Neural cell (in vitro differentiated cells): ENCODE data around the gene CD151. TPM values are rescaled to one million over a fixed set of nuclear protein-coding genes. Genes with fewer than 3 reads are reported as not detected.

ENCODE experiments used
- H2AFZ ChIP-seq: fragments of 200-600, 300-800 bp; sonication (generic), shearing (Covaris generic); 2 replicates; pipeline ENCODE4 v1.6.0; 2014; ENCODE audit warnings: low read depth, mild to moderate bottlenecking, antibody characterized with exemption, low read length, moderate library complexity
- H3F3A ChIP-seq: fragments of 200-600 bp; shearing (Covaris generic); 2 replicates; pipeline ENCODE4 v1.6.1; 2016; ENCODE audit warnings: mild to moderate bottlenecking, moderate library complexity, mixed read lengths, antibody characterized with exemption, low read length; ENCODE audit not compliant: insufficient read depth, poor library complexity, severe bottlenecking
- H3K27ac ChIP-seq: fragments of 200-600, 300-800 bp; sonication (generic), shearing (Covaris generic); 2 replicates; pipeline ENCODE4 v1.5.1; 2014; ENCODE audit warnings: mild to moderate bottlenecking, low read length, moderate library complexity
- H3K27me3 ChIP-seq: fragments of 300-800, 200-600 bp; sonication (generic), shearing (Covaris generic); 2 replicates; pipeline ENCODE4 v1.6.0; 2014; ENCODE audit warnings: mild to moderate bottlenecking, low read depth, low read length, moderate library complexity; ENCODE audit not compliant: insufficient read depth
- H3K36me3 ChIP-seq: fragments of 300-800, 200-600 bp; sonication (generic), shearing (Covaris generic); 2 replicates; pipeline ENCODE4 v1.5.1; 2014; ENCODE audit warnings: mild to moderate bottlenecking, antibody characterized with exemption, low read length, moderate library complexity; ENCODE audit not compliant: insufficient read depth
- H3K4me2 ChIP-seq: fragments of 300-800, 200-600 bp; sonication (generic), shearing (Covaris generic); 2 replicates; pipeline ENCODE4 v1.6.0; 2014; ENCODE audit warnings: mild to moderate bottlenecking, low read length
- H3K4me3 ChIP-seq: fragments of 300-800, 200-600 bp; sonication (generic), shearing (Covaris generic); 2 replicates; pipeline ENCODE4 v1.5.1; 2014; ENCODE audit warnings: mild to moderate bottlenecking, low read length, moderate library complexity
- H3K79me2 ChIP-seq: fragments of 200-600 bp; shearing (Covaris generic); replicated peaks from 2 replicates; pipeline ENCODE4 v1.6.0; 2014; ENCODE audit warnings: mild to moderate bottlenecking, low read length, moderate library complexity; ENCODE audit not compliant: insufficient read depth
- H3K9ac ChIP-seq: fragments of 300-800, 200-600 bp; sonication (generic), shearing (Covaris generic); 2 replicates; pipeline ENCODE4 v1.6.1; 2016; ENCODE audit warnings: mild to moderate bottlenecking, low read length, mixed read lengths
- H3K9me2 ChIP-seq: fragments of 200-600 bp; shearing (Covaris generic); 2 replicates; pipeline ENCODE4 v1.6.1; 2016; ENCODE audit warnings: mild to moderate bottlenecking, low read length, mixed read lengths; ENCODE audit not compliant: insufficient read depth
- H3K9me3 ChIP-seq: fragments of 200-600, 300-800 bp; sonication (generic), shearing (Covaris generic); 2 replicates; pipeline ENCODE4 v1.6.1; 2016; ENCODE audit warnings: mild to moderate bottlenecking, mixed run types, low read length, moderate library complexity, mixed read lengths
- H4K20me1 ChIP-seq: fragments of 200-600 bp; shearing (Covaris generic); 2 replicates; pipeline ENCODE4 v1.6.1; 2016; ENCODE audit warnings: mild to moderate bottlenecking, mixed run types; ENCODE audit not compliant: insufficient read depth
- CTCF ChIP-seq: fragments of 450-650 bp; IDR thresholded peaks from 2 replicates; pipeline ENCODE4 v1.5.1; 2014; ENCODE audit warnings: antibody characterized with exemption, mild to moderate bottlenecking, moderate library complexity; ENCODE audit not compliant: poor library complexity, severe bottlenecking
- EP300 ChIP-seq: fragments of 450-650 bp; conservative IDR thresholded peaks from 2 replicates; pipeline ENCODE4 v1.6.1; 2014; ENCODE audit warnings: antibody characterized with exemption, mild to moderate bottlenecking, moderate library complexity; ENCODE audit not compliant: poor library complexity, severe bottlenecking
- EZH2 ChIP-seq: fragments of 200-600, 300-800 bp; shearing (Covaris generic), sonication (generic); IDR thresholded peaks from 2 replicates; pipeline ENCODE4 v1.6.1; 2014; ENCODE audit warnings: antibody characterized with exemption, low read length, borderline replicate concordance, mild to moderate bottlenecking; ENCODE audit not compliant: insufficient read depth, poor library complexity, severe bottlenecking
- MXI1 ChIP-seq: fragments of 450-650 bp; conservative IDR thresholded peaks from 2 replicates; pipeline ENCODE4 v1.6.1; 2014; ENCODE audit warnings: antibody characterized with exemption, mild to moderate bottlenecking; ENCODE audit not compliant: poor library complexity, severe bottlenecking
- POLR2AphosphoS5 ChIP-seq: IDR thresholded peaks from 2 replicates; pipeline ENCODE4 v1.6.1; 2012
- RAD21 ChIP-seq: fragments of 450-650 bp; conservative IDR thresholded peaks from 2 replicates; pipeline ENCODE4 v1.6.1; 2014; ENCODE audit warnings: antibody characterized with exemption, mild to moderate bottlenecking, moderate library complexity
- SMC3 ChIP-seq: fragments of 450-650 bp; conservative IDR thresholded peaks from 2 replicates; pipeline ENCODE4 v1.6.1; 2014; ENCODE audit warnings: antibody characterized with exemption, mild to moderate bottlenecking, moderate library complexity; ENCODE audit not compliant: poor library complexity
- TAF1 ChIP-seq: IDR thresholded peaks from 2 replicates; pipeline ENCODE4 v1.6.1; 2012; ENCODE audit warnings: low read depth
- polyA plus RNA-seq: library from polyadenylated mRNA; depleted of rRNA; stranded (reverse); fragments of >200 nt; gene quantifications from 2 replicates; pipeline ENCODE4 v1.2.3, GENCODE V29; 2014
- TF ChIP-seq, protein P1 (sequence below): IDR thresholded peaks from 2 replicates; pipeline ENCODE4 v1.6.1; 2012; ENCODE audit warnings: borderline replicate concordance

The CD151 gene
- polyA plus RNA-seq, 1 donor from 2014 or later: 70.8 TPM

- no peaks in the 10 kb centered on the region for H3F3A ChIP-seq
- no peak overlapping the region for H3K27ac ChIP-seq
- no peaks in the 10 kb centered on the region for H3K9me2 ChIP-seq
- TF ChIP-seq CTCF (no peak), TAF1 (no peak), EZH2 (no peak), MXI1 (no peak), SMC3 (no peak), EP300 (no peak), RAD21 (no peak), POLR2AphosphoS5 (no peak)
- TF ChIP-seq, protein P1, sequence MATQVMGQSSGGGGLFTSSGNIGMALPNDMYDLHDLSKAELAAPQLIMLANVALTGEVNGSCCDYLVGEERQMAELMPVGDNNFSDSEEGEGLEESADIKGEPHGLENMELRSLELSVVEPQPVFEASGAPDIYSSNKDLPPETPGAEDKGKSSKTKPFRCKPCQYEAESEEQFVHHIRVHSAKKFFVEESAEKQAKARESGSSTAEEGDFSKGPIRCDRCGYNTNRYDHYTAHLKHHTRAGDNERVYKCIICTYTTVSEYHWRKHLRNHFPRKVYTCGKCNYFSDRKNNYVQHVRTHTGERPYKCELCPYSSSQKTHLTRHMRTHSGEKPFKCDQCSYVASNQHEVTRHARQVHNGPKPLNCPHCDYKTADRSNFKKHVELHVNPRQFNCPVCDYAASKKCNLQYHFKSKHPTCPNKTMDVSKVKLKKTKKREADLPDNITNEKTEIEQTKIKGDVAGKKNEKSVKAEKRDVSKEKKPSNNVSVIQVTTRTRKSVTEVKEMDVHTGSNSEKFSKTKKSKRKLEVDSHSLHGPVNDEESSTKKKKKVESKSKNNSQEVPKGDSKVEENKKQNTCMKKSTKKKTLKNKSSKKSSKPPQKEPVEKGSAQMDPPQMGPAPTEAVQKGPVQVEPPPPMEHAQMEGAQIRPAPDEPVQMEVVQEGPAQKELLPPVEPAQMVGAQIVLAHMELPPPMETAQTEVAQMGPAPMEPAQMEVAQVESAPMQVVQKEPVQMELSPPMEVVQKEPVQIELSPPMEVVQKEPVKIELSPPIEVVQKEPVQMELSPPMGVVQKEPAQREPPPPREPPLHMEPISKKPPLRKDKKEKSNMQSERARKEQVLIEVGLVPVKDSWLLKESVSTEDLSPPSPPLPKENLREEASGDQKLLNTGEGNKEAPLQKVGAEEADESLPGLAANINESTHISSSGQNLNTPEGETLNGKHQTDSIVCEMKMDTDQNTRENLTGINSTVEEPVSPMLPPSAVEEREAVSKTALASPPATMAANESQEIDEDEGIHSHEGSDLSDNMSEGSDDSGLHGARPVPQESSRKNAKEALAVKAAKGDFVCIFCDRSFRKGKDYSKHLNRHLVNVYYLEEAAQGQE: no peak
- H3K79me2 ChIP-seq: peaks cover 13% of the 10 kb centered on the region
- no peaks in the 10 kb centered on the region for H4K20me1 ChIP-seq
- H3K9ac ChIP-seq: no peak overlapping the region
- no peaks in the 10 kb centered on the region for H3K27me3 ChIP-seq
- H3K4me2 ChIP-seq: no peak overlapping the region
- no peak overlapping the region for H3K4me3 ChIP-seq
- no peaks in the 10 kb centered on the region for H3K36me3 ChIP-seq
- no peaks in the 10 kb centered on the region for H3K9me3 ChIP-seq
- no peak overlapping the region for H2AFZ ChIP-seq
These were observed 33.0 kb upstream of the CD151 start for GRCh38 chr11:799641-800316.

DNA sequence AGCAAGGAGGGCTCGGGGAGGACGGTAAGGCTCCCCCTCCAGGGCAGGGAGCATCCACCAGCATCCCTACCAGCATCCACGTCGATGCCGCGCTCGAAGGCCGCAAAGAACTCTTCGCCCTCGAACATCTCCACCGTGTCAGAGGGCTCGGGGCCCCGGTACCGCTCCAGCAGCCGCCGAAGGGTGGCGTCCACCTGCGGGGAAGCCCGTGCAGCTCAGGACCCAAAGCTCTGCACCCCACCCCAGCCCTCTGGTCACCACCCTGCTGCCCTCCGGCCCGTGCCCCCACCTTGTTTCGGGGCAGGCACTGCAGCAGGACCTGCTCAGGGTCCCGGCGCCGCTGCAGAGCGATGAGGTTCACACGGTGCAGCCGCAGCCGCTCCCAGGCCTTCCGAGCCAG, 32.3 kb upstream of the CD151 start:
- Histone ChIP-seq H3K79me2 (peaks cover 13% of the 10 kb centered on the region), H3F3A (no peaks in the 10 kb centered on the region), H3K4me3 (no peak overlapping the region), H3K9ac (no peak overlapping the region), H4K20me1 (no peaks in the 10 kb centered on the region), H3K27me3 (no peaks in the 10 kb centered on the region), H3K4me2 (no peak overlapping the region), H3K9me3 (no peaks in the 10 kb centered on the region), H3K27ac (no peak overlapping the region), H3K9me2 (no peaks in the 10 kb centered on the region), H3K36me3 (no peaks in the 10 kb centered on the region), H2AFZ (no peak overlapping the region)
- TF ChIP-seq, protein P1: no peak
- TF ChIP-seq CTCF (no peak), EP300 (no peak), TAF1 (no peak), POLR2AphosphoS5 (no peak), SMC3 (no peak), MXI1 (no peak), RAD21 (no peak), EZH2 (no peak)
